ENCODE data around the gene ITGAX.

DNA sequence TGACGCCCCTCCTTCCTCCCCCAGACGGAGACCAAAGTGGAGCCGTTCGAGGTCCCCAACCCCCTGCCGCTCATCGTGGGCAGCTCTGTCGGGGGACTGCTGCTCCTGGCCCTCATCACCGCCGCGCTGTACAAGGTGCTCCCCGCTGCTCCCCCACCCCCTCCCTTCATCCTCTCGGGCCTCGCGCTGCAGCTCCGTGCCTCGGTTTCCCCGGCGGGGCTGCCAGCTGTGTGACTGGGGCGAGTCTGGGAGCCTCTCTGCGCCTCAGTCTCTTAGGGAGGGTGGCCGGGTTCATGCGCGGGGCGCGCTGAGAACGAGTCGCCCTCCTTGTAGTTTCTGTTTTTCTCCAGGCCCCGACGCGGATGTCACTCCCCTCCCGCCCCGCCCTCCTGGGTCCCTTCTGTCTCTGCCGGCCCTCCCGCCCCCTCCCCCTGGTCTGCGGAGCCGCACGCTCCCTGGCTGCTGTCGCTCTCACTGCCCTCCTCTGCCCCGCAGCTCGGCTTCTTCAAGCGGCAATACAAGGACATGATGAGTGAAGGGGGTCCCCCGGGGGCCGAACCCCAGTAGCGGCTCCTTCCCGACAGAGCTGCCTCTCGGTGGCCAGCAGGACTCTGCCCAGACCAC, 23.7 kb upstream of the ITGAX start:
- TF ChIP-seq, protein P1, sequence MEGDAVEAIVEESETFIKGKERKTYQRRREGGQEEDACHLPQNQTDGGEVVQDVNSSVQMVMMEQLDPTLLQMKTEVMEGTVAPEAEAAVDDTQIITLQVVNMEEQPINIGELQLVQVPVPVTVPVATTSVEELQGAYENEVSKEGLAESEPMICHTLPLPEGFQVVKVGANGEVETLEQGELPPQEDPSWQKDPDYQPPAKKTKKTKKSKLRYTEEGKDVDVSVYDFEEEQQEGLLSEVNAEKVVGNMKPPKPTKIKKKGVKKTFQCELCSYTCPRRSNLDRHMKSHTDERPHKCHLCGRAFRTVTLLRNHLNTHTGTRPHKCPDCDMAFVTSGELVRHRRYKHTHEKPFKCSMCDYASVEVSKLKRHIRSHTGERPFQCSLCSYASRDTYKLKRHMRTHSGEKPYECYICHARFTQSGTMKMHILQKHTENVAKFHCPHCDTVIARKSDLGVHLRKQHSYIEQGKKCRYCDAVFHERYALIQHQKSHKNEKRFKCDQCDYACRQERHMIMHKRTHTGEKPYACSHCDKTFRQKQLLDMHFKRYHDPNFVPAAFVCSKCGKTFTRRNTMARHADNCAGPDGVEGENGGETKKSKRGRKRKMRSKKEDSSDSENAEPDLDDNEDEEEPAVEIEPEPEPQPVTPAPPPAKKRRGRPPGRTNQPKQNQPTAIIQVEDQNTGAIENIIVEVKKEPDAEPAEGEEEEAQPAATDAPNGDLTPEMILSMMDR (IDR thresholded peaks at IDR 0.05), result no peak
- no peak for TF ChIP-seq POLR2A (IDR thresholded peaks at IDR 0.05)
